Transverse colon (tissue), 4 donors: ENCODE measurements around the gene CPNE1.

Experiments
- CTCF ChIP-seq, 5 experiments: fragments of 200-600 bp in 3 of 5; fragments of 450-650 bp in 2 of 5; sonication (generic) in 3 of 5; IDR thresholded peaks; 1 replicate in 2 of 5; 2 replicates in 3 of 5; pipeline ENCODE4 v1.5.1; 2016 to 2017; ENCODE audit warnings: antibody characterized with exemption in 5 of 5, inconsistent platforms in 3 of 5, mild to moderate bottlenecking in 2 of 5, moderate library complexity in 1 of 5
- POLR2A ChIP-seq: fragments of 450-650 bp; IDR thresholded peaks from one replicate; pipeline ENCODE4 v1.6.1; 2016; ENCODE audit warnings: antibody characterized with exemption, mild to moderate bottlenecking, moderate library complexity
- POLR2AphosphoS5 ChIP-seq, 3 donors: sonication (generic); formaldehyde crosslinking; IDR thresholded peaks; one replicate each; pipeline ENCODE4 v1.6.1; 2016; ENCODE audit warnings: antibody characterized with exemption in 3 of 3

GRCh38 chr20:35661908-35662307 is 2.8 kb downstream of the CPNE1 start:
- TF ChIP-seq POLR2AphosphoS5 (IDR thresholded peaks at IDR 0.05) (no peak), CTCF (IDR thresholded peaks at IDR 0.05) (no peak), POLR2A (no peak)
